Ishikawa (cell line): Measurements from ENCODE around the gene GUCA1A.

Source experiments
- CEBPB ChIP-seq: IDR thresholded peaks from 2 replicates; pipeline ENCODE4 v1.6.1; 2012
- CREB1 ChIP-seq: IDR thresholded peaks from 2 replicates; pipeline ENCODE4 v1.6.1; 2012; ENCODE audit warnings: low read depth
- EGR1 ChIP-seq: IDR thresholded peaks from 2 replicates; pipeline ENCODE4 v1.6.1; 2012
- EP300 ChIP-seq: IDR thresholded peaks from 2 replicates; pipeline ENCODE4 v1.6.1; 2012; ENCODE audit warnings: borderline replicate concordance
- FOXM1 ChIP-seq: IDR thresholded peaks from 2 replicates; pipeline ENCODE4 v1.6.1; 2012; ENCODE audit warnings: low read depth, borderline replicate concordance
- MAX ChIP-seq: IDR thresholded peaks from 2 replicates; pipeline ENCODE4 v1.6.1; 2012
- NFIC ChIP-seq: IDR thresholded peaks from 2 replicates; pipeline ENCODE4 v1.6.1; 2012
- RAD21 ChIP-seq: IDR thresholded peaks from 2 replicates; pipeline ENCODE4 v1.6.1; 2012; ENCODE audit warnings: low read depth
- REST ChIP-seq: IDR thresholded peaks from 2 replicates; pipeline ENCODE4 v1.6.1; 2012; ENCODE audit warnings: low read depth, mild to moderate bottlenecking
- TAF1 ChIP-seq: IDR thresholded peaks from 2 replicates; pipeline ENCODE4 v1.6.1; 2012; ENCODE audit warnings: low read depth, mild to moderate bottlenecking
- TCF12 ChIP-seq: IDR thresholded peaks from 2 replicates; pipeline ENCODE4 v1.6.1; 2012; ENCODE audit warnings: low read depth
- TEAD4 ChIP-seq: IDR thresholded peaks from 2 replicates; pipeline ENCODE4 v1.6.1; 2012
- YY1 ChIP-seq: IDR thresholded peaks from 2 replicates; pipeline ENCODE4 v1.6.1; 2012; ENCODE audit warnings: low read depth
- ZBTB7A ChIP-seq: IDR thresholded peaks from 2 replicates; pipeline ENCODE4 v1.6.1; 2012; ENCODE audit warnings: low read depth
- TF ChIP-seq, protein P1 (sequence below): IDR thresholded peaks from 2 replicates; pipeline ENCODE4 v1.6.1; 2012

Gene GUCA1A

GRCh38 chr6:42203183-42203582 is 30.0 kb downstream of the GUCA1A start:
- TF ChIP-seq NFIC (no peak), MAX (no peak), FOXM1 (no peak), CREB1 (no peak), ZBTB7A (no peak), TEAD4 (no peak), EP300 (no peak), EGR1 (no peak), YY1 (no peak), CEBPB (no peak), TAF1 (no peak), REST (no peak), TCF12 (no peak), RAD21 (no peak)
- TF ChIP-seq, protein P1, sequence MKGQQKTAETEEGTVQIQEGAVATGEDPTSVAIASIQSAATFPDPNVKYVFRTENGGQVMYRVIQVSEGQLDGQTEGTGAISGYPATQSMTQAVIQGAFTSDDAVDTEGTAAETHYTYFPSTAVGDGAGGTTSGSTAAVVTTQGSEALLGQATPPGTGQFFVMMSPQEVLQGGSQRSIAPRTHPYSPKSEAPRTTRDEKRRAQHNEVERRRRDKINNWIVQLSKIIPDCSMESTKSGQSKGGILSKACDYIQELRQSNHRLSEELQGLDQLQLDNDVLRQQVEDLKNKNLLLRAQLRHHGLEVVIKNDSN, result no peak

DNA sequence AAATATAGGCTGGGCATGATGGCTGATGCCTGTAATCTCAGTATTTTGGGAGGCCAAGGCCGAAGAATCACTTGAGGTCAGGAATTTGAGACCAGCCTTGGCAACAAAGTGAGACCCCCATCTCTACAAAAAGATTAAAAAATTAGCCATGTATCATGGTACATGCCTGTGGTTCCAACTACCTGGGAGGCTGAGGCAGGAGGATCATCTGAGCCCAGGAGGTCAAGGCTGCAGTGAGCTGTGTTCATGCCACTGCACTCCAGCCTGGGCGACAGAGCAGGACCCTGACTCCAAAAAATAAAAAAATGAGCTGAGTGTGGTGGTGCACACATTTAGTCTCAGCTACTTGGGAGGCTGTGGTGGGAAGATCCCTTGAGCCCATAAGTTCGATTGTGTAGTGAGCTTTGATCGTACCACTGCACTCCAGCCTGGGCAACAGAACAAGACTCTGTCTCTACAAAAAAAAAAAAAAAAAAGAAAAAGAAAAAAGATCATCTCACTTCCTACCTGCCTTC is 31.7 kb downstream of the GUCA1A start:
- TF ChIP-seq TEAD4, result no peak
- TF ChIP-seq YY1, result no peak
- no peak for TF ChIP-seq EGR1
- no peak for TF ChIP-seq ZBTB7A
- no peak for TF ChIP-seq NFIC
- no peak for TF ChIP-seq EP300

GRCh38 chr6:42210551-42210950 is 37.4 kb downstream of the GUCA1A start:
- TF ChIP-seq TCF12 (no peak), RAD21 (no peak), NFIC (no peak), CREB1 (no peak), TEAD4 (no peak), REST (no peak), EP300 (no peak), EGR1 (no peak), ZBTB7A (no peak)

- TF ChIP-seq REST, result no peak
- TF ChIP-seq EGR1, result no peak
- TF ChIP-seq CREB1, result no peak
- TF ChIP-seq ZBTB7A, result no peak
- TF ChIP-seq NFIC, result no peak
- no peak for TF ChIP-seq TAF1
- TF ChIP-seq, protein P1, result no peak
- no peak for TF ChIP-seq RAD21
- TF ChIP-seq TCF12, result no peak
- TF ChIP-seq CEBPB, result no peak
- TF ChIP-seq MAX, result no peak
- no peak for TF ChIP-seq YY1
- no peak for TF ChIP-seq EP300
Observed at GRCh38 chr6:42211726-42212125, 38.6 kb downstream of the GUCA1A start.

GRCh38 chr6:42212442-42212841 is 39.3 kb downstream of the GUCA1A start:
- TF ChIP-seq, protein P1, result no peak
- TF ChIP-seq NFIC, result peak; percentile 33; the same call in 1 of the 2 replicates
